Pancreas (tissue), 10 donors: Measurements from ENCODE around the gene AP1G1. TPM values are rescaled to one million over a fixed set of nuclear protein-coding genes. Genes with fewer than 3 reads are reported as not detected.
"Not testable (repeated sequence)": the region's sequence is repeated elsewhere in the genome, so short reads cannot be mapped to it uniquely, and the experiment has no call there.

Source experiments
- ATAC-seq, 4 donors: fragments of 200-7000 bp; cut with Tn5 transposase; one replicate each; pipeline versions ENCODE4 v1.8.0 to v1.9.1; 2020; ENCODE audit warnings: mild to moderate bottlenecking in 4 of 4, moderate library complexity in 4 of 4
- DNase-seq, 6 donors: peaks; one replicate each; pipeline ENCODE4 v3.0.0-alpha.2; 2020
- FAIRE-seq: peaks from 2 replicates; lab custom pipeline; 2012; peaks lifted over from hg19 to GRCh38; lab: Jason Lieb, UNC
- H3K27ac ChIP-seq, 4 donors: fragments of 200-600 bp; sonication (generic); 1 replicate in 3 of 4; 2 replicates in 1 of 4; pipeline versions ENCODE4 v1.5.0 to v1.8.0; 2020
- H3K27me3 ChIP-seq, 4 donors: fragments of 200-600 bp; one replicate each; pipeline ENCODE4 v1.8.0; 2021
- H3K36me3 ChIP-seq, 3 donors: fragments of 200-600 bp; sonication (generic) in 1 of 3; one replicate each; pipeline versions ENCODE4 v1.5.0 to v1.8.0; 2020 to 2021
- H3K4me1 ChIP-seq, 3 donors: fragments of 200-600 bp; one replicate each; pipeline ENCODE4 v1.8.0; 2021
- H3K4me3 ChIP-seq, 4 donors: fragments of 200-600 bp; sonication (generic) in 2 of 4; one replicate each; pipeline versions ENCODE4 v1.5.0 to v1.8.0; 2020 to 2021
- H3K9me3 ChIP-seq, 4 donors: fragments of 200-600 bp; one replicate each; pipeline ENCODE4 v1.8.0; 2021
- WGBS, 2 donors: extraction: QIAGEN DNeasy Blood & Tissue Kit; methylation state at CpG; one replicate each; pipeline ENCODE4 v1.1.7; 2013; 5-methylcytosine and 5-hydroxymethylcytosine counted together
- intact Hi-C, 3 donors: fragments of 100-400 bp; cut with DNase I; formaldehyde crosslinking; loops; one replicate each; pipeline versions ENCODE4 v1.11.1 to v1.14.2; 2022
- polyA plus RNA-seq, 2 donors: library from polyadenylated mRNA; stranded (reverse); fragments of 200-250 nt; gene quantifications; one replicate each; pipeline ENCODE4 v1.2.3, GENCODE V29; 2013
- total RNA-seq, 6 donors: library from RNA; stranded (reverse); fragmentation: NEBNext Ultra II Directional in 4 of 6; extraction: Animal tissue kit (Norgen Biotek cat#: 25700) in 4 of 6; gene quantifications; one replicate each; pipeline versions ENCODE4 v1.2.1 to v1.2.4, GENCODE V29; 2021 to 2023
- TF ChIP-seq, protein P1 (sequence below), 4 donors: fragments of 200-600 bp; sonication (generic) in 3 of 4; IDR thresholded peaks; one replicate each; pipeline versions ENCODE4 v1.5.0 to v1.8.0; 2021; ENCODE audit warnings: antibody characterized with exemption in 4 of 4
- donor health status: healthy with polysubstance abuse.
- donor health status: DM: no; HTN: no; CAD: no; lungs with moderate emphysema.
- donor health status: DM: no; HTN: no; CAD: no.
- donor health status: control.
- donor health status: control.
- donor health status: Bipolar disorder and iron deficiency.
- donor health status: DM: yes; HTN: yes; CAD: no.
- donor health status: DM: no; HTN: no; CAD: no.
- donor health status: DM: no; HTN: no; CAD: no.
- donor health status: DM: yes; HTN: yes; CAD: no.

AP1G1 gene
- total and polyA plus RNA-seq, 8 donors = 15.3 to 50.8 (median 34.5) TPM

GRCh38 chr16:71834291-71834690 is 25.7 kb upstream of the AP1G1 start:
- no peak overlapping the region for H3K27ac ChIP-seq
- no peak overlapping the region for H3K4me3 ChIP-seq
- no peak for FAIRE-seq
- no peaks in the 10 kb centered on the region for H3K4me1 ChIP-seq
- no peaks in the 10 kb centered on the region for H3K9me3 ChIP-seq
- no peak for DNase-seq
- TF ChIP-seq, protein P1, sequence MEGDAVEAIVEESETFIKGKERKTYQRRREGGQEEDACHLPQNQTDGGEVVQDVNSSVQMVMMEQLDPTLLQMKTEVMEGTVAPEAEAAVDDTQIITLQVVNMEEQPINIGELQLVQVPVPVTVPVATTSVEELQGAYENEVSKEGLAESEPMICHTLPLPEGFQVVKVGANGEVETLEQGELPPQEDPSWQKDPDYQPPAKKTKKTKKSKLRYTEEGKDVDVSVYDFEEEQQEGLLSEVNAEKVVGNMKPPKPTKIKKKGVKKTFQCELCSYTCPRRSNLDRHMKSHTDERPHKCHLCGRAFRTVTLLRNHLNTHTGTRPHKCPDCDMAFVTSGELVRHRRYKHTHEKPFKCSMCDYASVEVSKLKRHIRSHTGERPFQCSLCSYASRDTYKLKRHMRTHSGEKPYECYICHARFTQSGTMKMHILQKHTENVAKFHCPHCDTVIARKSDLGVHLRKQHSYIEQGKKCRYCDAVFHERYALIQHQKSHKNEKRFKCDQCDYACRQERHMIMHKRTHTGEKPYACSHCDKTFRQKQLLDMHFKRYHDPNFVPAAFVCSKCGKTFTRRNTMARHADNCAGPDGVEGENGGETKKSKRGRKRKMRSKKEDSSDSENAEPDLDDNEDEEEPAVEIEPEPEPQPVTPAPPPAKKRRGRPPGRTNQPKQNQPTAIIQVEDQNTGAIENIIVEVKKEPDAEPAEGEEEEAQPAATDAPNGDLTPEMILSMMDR (IDR thresholded peaks at IDR 0.05) = no peak
- ATAC-seq = no peak
- intact Hi-C loops = no loop called here
- no peaks in the 10 kb centered on the region for H3K36me3 ChIP-seq
- WGBS, 2 donors = 55 to 60% methylated on average over 3 of the region's 3 CpGs
- H3K27me3 ChIP-seq = no peaks in the 10 kb centered on the region

- intact Hi-C loops, H3K9me3 ChIP-seq, H3K27me3 ChIP-seq, FAIRE-seq, DNase-seq, H3K36me3 ChIP-seq, H3K27ac ChIP-seq, H3K4me1 ChIP-seq, ATAC-seq, H3K4me3 ChIP-seq: not testable (repeated sequence)
- WGBS, 2 donors = 89 to 92% methylated on average over 2 of the region's 2 CpGs
These were observed 23.5 kb upstream of the AP1G1 start for GRCh38 chr16:71832112-71832511.

DNA sequence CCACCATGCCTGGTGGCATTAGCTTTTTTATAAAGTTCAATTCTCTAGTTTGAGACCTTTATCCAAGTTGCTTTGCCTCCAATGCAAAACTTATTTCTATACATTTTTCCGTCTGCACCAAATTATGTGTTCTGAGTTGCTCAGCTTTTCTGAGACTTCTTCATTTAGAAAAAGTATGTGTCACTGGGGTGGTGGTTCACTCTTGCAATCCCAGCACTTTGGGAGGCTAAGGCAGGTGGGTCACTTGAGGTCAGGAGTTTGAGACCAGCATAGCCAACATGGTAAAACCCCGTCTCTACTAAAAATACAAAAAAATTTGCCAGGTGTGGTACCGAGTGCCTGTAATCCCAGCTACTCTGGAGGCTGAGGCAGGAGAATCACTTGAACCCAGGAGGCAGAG is 23.1 kb upstream of the AP1G1 start:
- DNase-seq, intact Hi-C loops, FAIRE-seq, H3K4me3 ChIP-seq, H3K4me1 ChIP-seq, H3K9me3 ChIP-seq, ATAC-seq, H3K36me3 ChIP-seq, H3K27me3 ChIP-seq, H3K27ac ChIP-seq: not testable (repeated sequence)
- 74 to 85% methylated on average over 3 of the region's 3 CpGs for WGBS, 2 donors

DNA sequence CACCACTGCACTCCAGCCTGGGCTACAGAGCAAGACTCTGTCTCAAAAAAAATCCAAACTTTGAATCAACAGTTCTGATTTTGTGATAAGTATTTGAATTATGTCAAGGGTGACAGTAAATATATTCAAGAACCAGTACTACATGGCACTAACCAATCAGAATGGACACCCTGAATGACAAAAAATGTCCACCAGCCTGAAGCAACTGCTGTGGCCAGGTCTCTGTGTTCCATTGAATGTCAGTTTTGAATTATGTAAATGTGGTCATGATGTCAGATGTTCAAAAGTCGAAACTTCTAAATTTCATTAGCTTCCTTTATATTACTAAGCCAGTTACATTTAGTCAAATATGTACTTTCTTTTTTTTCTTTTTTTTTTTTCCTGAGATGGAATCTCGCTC is 21.7 kb upstream of the AP1G1 start:
- no peak overlapping the region for H3K4me3 ChIP-seq
- no peak for ATAC-seq
- H3K27ac ChIP-seq = no peak overlapping the region
- FAIRE-seq = no peak
- no peaks in the 10 kb centered on the region for H3K4me1 ChIP-seq
- H3K9me3 ChIP-seq = no peaks in the 10 kb centered on the region
- H3K36me3 ChIP-seq = no peaks in the 10 kb centered on the region
- no peak for DNase-seq
- TF ChIP-seq, protein P1 (IDR thresholded peaks at IDR 0.05) = no peak
- H3K27me3 ChIP-seq = no peaks in the 10 kb centered on the region
- intact Hi-C loops = no loop called here
- 81 to 86% methylated on average over 2 of the region's 2 CpGs for WGBS, 2 donors

- H3K27ac ChIP-seq = no peak overlapping the region
- no peak overlapping the region for H3K4me3 ChIP-seq
- DNase-seq = no peak
- H3K9me3 ChIP-seq = no peaks in the 10 kb centered on the region
- TF ChIP-seq, protein P1 (IDR thresholded peaks at IDR 0.05) = no peak
- 70 to 82% methylated on average over 5 of the region's 5 CpGs for WGBS, 2 donors
- intact Hi-C loops = no loop called here
- H3K4me1 ChIP-seq = no peaks in the 10 kb centered on the region
- H3K27me3 ChIP-seq = no peaks in the 10 kb centered on the region
- no peak for FAIRE-seq
- no peak for ATAC-seq
- no peaks in the 10 kb centered on the region for H3K36me3 ChIP-seq
These were observed 17.9 kb upstream of the AP1G1 start for GRCh38 chr16:71826533-71827017.

- H3K27ac ChIP-seq = peak overlapping the region in 1 of 4 donors; percentile 5
- H3K27me3 ChIP-seq, DNase-seq, H3K9me3 ChIP-seq, H3K36me3 ChIP-seq, intact Hi-C loops, H3K4me1 ChIP-seq, FAIRE-seq, H3K4me3 ChIP-seq, ATAC-seq: not testable (repeated sequence)
- 84% methylated on average over 10 of the region's 10 CpGs for WGBS, 2 donors
These were observed 8.5 kb upstream of the AP1G1 start for GRCh38 chr16:71817155-71817500.
